Large intestine (tissue), 3 donors: ENCODE measurements around the gene CENPP. TPM values are rescaled to one million over a fixed set of nuclear protein-coding genes. Genes with fewer than 3 reads are reported as not detected.

Experiments
- DNase-seq, 2 donors: peaks; one replicate each; pipeline versions ENCODE4 v3.0.0 to v3.0.0-alpha.2; 2013
- H3K27ac ChIP-seq: one replicate; pipeline ENCODE4 v1.5.1; 2013; ENCODE audit warnings: low read length
- H3K27me3 ChIP-seq: 2 replicates; pipeline ENCODE4 v1.6.1; 2013; ENCODE audit warnings: low read length; ENCODE audit not compliant: control insufficient read depth, insufficient read depth
- H3K36me3 ChIP-seq: 2 replicates; pipeline ENCODE4 v1.6.1; 2013; ENCODE audit warnings: low read length; ENCODE audit not compliant: control insufficient read depth, insufficient read depth
- H3K4me1 ChIP-seq: one replicate; pipeline ENCODE4 v1.6.1; 2013; ENCODE audit warnings: low read length; ENCODE audit not compliant: control insufficient read depth, insufficient read depth
- H3K4me3 ChIP-seq: one replicate; pipeline ENCODE4 v1.5.1; 2013; ENCODE audit warnings: low read length
- H3K9me3 ChIP-seq: one replicate; pipeline ENCODE4 v1.6.1; 2013; ENCODE audit warnings: mild to moderate bottlenecking, low read depth, low read length, moderate library complexity; ENCODE audit not compliant: control insufficient read depth
- WGBS: methylation state at CpG from one replicate; pipeline ENCODE4 v1.1.5; 2013; ENCODE audit warnings: low lambda C conversion rate; ENCODE audit not compliant: insufficient coverage; 5-methylcytosine and 5-hydroxymethylcytosine counted together
- polyA plus RNA-seq: library from polyadenylated mRNA; unstranded; fragments of 120-200 nt; gene quantifications from one replicate; pipeline ENCODE4 v1.2.1, GENCODE V29; 2013

Gene CENPP
- polyA plus RNA-seq, 1 donor, result 2.8 TPM

DNA sequence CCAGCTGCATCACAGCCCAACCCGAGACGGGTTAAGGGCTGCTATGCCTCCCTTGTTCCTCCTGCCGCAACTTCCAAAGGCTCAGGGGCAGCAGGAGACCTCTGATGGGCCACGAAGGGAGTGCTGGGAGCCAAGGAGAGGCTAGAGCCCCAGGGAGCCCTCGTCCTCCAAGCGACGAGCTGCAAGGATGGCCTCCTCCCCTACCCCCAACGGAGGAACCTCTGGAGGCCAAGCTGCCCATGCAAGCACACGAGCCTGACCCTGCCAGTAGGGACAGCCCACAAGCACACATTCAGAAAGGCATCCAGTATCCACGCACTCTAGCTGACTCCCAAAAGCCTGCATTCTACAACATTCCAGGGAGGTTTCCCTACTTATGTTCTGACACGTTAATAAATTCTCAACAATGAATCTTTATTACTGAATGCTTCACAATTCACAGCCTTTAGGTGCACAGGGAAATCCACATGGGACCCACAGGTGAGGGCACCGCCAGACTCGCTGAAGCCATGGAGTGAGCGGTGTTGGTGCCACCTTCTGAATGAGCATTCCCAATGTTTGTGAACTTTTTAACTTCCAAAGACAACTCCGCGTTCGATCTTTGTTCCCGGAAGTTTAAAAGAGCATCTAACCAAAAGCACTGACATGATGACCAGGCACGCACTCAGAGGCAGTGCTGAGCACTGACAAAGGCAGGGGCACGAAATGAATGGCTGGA, 315.5 kb downstream of the CENPP start:
- peaks cover 79% of the 10 kb centered on the region for H3K36me3 ChIP-seq
- DNase-seq, result no peak

DNA sequence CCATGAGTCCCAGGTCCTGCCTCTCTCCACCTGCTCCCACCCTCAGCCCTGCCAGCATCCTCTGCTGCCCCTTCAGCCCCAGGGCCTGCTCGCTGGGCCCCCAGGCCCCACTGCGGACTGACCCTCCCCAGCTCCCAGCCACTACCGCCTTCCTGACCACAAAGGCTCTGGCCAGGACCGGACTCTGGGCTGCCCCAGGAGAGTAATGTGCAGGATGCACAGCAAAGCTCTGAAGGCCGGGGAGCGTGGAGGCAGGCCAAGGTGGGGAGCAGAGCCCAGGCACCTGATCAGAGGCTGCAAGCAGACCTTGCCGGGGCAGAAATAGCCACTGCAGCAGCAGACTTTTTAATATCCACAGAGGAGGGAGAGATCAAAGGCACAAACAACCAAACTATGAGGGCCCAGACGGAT, 316.3 kb downstream of the CENPP start:
- Histone ChIP-seq H3K4me3 (no peak overlapping the region), H3K4me1 (no peaks in the 10 kb centered on the region), H3K27me3 (no peaks in the 10 kb centered on the region), H3K9me3 (no peaks in the 10 kb centered on the region), H3K36me3 (peaks cover 79% of the 10 kb centered on the region), H3K27ac (no peak overlapping the region)
- WGBS, result no CpG with 5 or more reads among the region's 8 CpGs
- no peak for DNase-seq

More for the DNA sequence above, 315.5 kb downstream of the CENPP start:
- Histone ChIP-seq H3K9me3 (no peaks in the 10 kb centered on the region), H3K4me3 (no peak overlapping the region), H3K27me3 (no peaks in the 10 kb centered on the region), H3K27ac (no peak overlapping the region), H3K4me1 (no peaks in the 10 kb centered on the region)
- 94% methylated on average over 2 of the region's 20 CpGs for WGBS

DNA sequence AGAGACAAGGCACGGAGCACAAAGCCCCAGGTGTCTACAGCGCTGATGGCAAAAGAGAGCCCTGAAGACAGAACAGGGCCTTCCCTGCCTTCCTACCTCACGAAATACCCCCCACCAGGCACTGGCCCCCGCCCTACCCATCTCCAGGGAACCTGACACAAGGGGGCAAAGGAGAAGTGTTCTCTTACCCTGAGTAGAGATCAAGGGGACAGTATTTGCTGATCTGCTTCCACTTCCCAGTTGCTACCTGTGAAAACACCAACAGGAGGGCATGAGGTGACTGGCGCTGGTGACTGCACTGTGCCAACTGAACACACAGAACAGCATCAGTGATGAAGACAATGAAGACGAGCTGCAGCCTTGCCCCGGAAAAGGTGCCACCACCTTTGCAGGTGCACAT, 316.8 kb downstream of the CENPP start:
- Histone ChIP-seq H3K4me3 (no peak overlapping the region), H3K9me3 (no peaks in the 10 kb centered on the region), H3K27ac (no peak overlapping the region), H3K36me3 (peaks cover 76% of the 10 kb centered on the region), H3K4me1 (no peaks in the 10 kb centered on the region), H3K27me3 (no peaks in the 10 kb centered on the region)
- no CpG with 5 or more reads among the region's 7 CpGs for WGBS
- no peak for DNase-seq

- Histone ChIP-seq H3K27me3 (no peaks in the 10 kb centered on the region), H3K4me1 (no peaks in the 10 kb centered on the region), H3K9me3 (no peaks in the 10 kb centered on the region), H3K4me3 (no peak overlapping the region), H3K36me3 (peaks cover 76% of the 10 kb centered on the region), H3K27ac (no peak overlapping the region)
- no CpG with 5 or more reads among the region's 7 CpGs for WGBS
- no peak for DNase-seq
Measured at GRCh38 chr9:92644278-92644677, 318.5 kb downstream of the CENPP start.

GRCh38 chr9:92645041-92645440, 319.3 kb downstream of the CENPP start:
- no peak overlapping the region for H3K4me3 ChIP-seq
- no peaks in the 10 kb centered on the region for H3K27me3 ChIP-seq
- H3K4me1 ChIP-seq, result no peaks in the 10 kb centered on the region
- H3K27ac ChIP-seq, result no peak overlapping the region
- H3K36me3 ChIP-seq, result peaks cover 76% of the 10 kb centered on the region
- no peak for DNase-seq
- WGBS, result 100% methylated on average over 1 of the region's 4 CpGs
- no peaks in the 10 kb centered on the region for H3K9me3 ChIP-seq

DNA sequence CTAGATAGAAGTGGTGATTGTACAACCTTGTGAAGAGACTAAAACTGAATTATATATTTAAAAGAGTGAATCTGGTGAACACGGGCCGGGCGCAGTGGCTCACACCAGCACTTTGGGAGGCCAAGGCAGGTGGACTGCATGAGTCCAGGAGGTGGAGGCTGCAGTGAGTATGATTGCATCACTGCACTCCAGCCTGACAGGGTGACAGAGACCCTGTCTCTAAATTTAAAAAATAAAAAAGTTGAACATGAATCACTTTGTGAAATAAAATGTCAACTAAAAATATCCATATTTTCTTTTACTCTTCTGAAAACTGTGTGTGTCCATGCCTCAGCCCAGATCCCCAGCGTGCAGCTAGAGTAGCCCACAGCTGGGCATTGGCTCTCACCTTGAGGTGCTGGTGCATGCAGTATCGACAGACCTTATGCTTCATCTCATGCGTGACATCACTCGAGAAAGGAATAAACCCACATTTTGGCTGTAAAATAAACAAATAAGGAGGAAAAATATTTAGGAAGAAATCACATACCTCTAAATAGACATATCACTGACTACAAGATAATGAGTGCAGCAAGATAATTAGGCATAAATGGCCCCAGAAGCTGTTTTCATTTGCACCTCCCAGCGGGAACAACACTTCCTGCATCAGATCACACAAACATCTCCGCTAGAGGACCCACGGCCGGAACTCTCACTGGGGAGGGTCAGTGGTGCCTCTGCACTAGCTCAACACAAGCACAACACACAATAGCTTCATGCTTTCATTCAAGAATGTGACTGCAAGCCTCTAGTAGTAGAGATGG, 322.1 kb downstream of the CENPP start:
- no CpG with 5 or more reads among the region's 11 CpGs for WGBS
- Histone ChIP-seq H3K27me3 (no peaks in the 10 kb centered on the region), H3K4me1 (no peaks in the 10 kb centered on the region), H3K4me3 (no peak overlapping the region), H3K9me3 (no peaks in the 10 kb centered on the region), H3K36me3 (peaks cover 65% of the 10 kb centered on the region), H3K27ac (no peak overlapping the region)
- no peak for DNase-seq

DNA sequence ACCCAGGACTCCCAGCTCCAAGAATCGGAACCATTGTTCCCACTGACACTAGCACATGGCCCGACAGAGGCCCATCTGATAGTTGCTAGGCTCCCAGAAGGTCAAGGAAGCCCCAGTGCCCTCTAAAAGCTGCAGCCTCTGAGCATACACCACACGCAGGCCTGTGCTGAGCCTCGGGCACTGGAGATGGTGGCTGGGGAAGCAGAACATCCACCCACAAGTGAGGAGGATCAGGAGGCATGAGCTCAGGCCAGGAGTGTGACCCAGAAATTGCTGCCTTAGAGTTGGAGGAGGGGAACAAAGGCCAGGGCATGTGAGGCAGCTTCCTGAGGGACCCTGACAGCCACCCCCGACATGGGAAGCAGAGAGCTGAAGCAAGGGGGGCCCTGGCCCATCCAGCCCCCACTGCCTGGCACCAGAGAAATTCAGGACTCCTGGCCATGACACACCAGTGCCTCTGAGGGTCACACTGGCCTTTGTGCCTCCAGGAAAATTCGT, 322.8 kb downstream of the CENPP start:
- no CpG with 5 or more reads among the region's 6 CpGs for WGBS

DNA sequence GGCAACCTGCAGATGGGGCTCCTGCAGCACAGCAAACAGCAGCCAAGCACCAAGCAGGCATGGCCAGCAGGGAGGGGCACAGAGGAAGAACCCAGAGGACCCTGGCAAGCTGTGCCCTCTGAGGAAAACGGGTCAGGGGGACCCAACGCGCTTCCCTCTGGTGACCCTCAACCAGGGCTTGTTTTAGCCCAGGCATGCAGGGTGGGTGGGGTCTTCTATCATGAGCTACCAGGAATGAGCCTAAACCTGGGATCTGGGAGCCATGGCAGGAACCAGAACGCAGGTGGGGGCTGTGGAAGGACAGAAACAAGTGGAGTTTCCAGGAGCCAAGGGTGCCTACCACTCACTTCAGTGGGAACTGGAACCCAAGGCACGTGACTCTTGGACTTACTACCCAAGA, 323.3 kb downstream of the CENPP start:
- WGBS, result no CpG with 5 or more reads among the region's 5 CpGs
- no peak for DNase-seq
- Histone ChIP-seq H3K27ac (no peak overlapping the region), H3K9me3 (no peaks in the 10 kb centered on the region), H3K27me3 (no peaks in the 10 kb centered on the region), H3K4me1 (no peaks in the 10 kb centered on the region), H3K4me3 (no peak overlapping the region), H3K36me3 (peaks cover 62% of the 10 kb centered on the region)

More for the DNA sequence above, 322.8 kb downstream of the CENPP start:
- Histone ChIP-seq H3K4me3 (no peak overlapping the region), H3K4me1 (no peaks in the 10 kb centered on the region), H3K9me3 (no peaks in the 10 kb centered on the region), H3K27me3 (no peaks in the 10 kb centered on the region), H3K36me3 (peaks cover 63% of the 10 kb centered on the region), H3K27ac (no peak overlapping the region)
- DNase-seq, result no peak

DNA sequence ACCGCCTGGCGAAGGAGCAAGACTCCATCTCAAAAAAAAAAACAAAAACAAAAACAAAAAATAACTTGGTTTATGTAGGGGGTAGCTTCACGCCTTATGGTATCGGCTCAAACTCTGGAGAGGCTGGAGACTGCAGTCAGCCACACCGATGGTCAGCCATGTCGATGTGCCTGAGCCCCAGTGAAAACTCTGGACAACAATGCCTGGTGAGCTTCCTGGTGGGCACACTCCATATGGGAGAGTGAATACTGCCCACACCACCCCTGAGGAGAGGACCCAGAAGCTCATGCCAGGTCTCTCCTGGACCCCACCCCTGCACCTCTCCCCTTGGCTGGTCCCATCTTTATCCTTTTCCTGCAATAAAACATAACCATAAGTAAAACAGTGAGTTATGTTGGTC, 324.5 kb downstream of the CENPP start:
- H3K36me3 ChIP-seq, result peaks cover 58% of the 10 kb centered on the region

GRCh38 chr9:92650839-92651621, 325.3 kb downstream of the CENPP start:
- Histone ChIP-seq H3K4me3 (no peak overlapping the region), H3K36me3 (peaks cover 62% of the 10 kb centered on the region), H3K27me3 (no peaks in the 10 kb centered on the region), H3K9me3 (no peaks in the 10 kb centered on the region), H3K27ac (no peak overlapping the region), H3K4me1 (peaks cover 3% of the 10 kb centered on the region)
- 80% methylated on average over 1 of the region's 10 CpGs for WGBS
- no peak for DNase-seq

More for the DNA sequence above, 324.5 kb downstream of the CENPP start:
- Histone ChIP-seq H3K27me3 (no peaks in the 10 kb centered on the region), H3K27ac (no peak overlapping the region), H3K4me1 (no peaks in the 10 kb centered on the region), H3K9me3 (no peaks in the 10 kb centered on the region), H3K4me3 (no peak overlapping the region)
- DNase-seq, result no peak
- 100% methylated on average over 2 of the region's 6 CpGs for WGBS
